GM19328 (cell line): ENCODE data around the gene ARL14EP.
A peak's percentile ranks its signal among the peaks of the same experiment; 100 is the strongest.

ENCODE experiments used
- ATAC-seq: cut with Tn5 transposase; IDR thresholded peaks from one replicate; pipeline ENCODE4 v1.9.1; 2021; ENCODE audit warnings: mild to moderate bottlenecking, moderate library complexity; ENCODE audit not compliant: unreplicated experiment

Gene ARL14EP

GRCh38 chr11:30326114-30326778 lies 3.3 kb downstream of the ARL14EP start:
- no peak for ATAC-seq

GRCh38 chr11:30326906-30327305 lies 4.0 kb downstream of the ARL14EP start:
- ATAC-seq: no peak

GRCh38 chr11:30328681-30329080 lies 5.8 kb downstream of the ARL14EP start:
- ATAC-seq: no peak

GRCh38 chr11:30329150-30329940 lies 6.4 kb downstream of the ARL14EP start:
- no peak for ATAC-seq

- ATAC-seq: peak; percentile 56
Measured at GRCh38 chr11:30333405-30333804, 10.5 kb downstream of the ARL14EP start.

GRCh38 chr11:30342736-30343166 lies 19.8 kb downstream of the ARL14EP start:
- peak; percentile 94 for ATAC-seq

GRCh38 chr11:30344085-30344484 lies 21.2 kb downstream of the ARL14EP start:
- no peak for ATAC-seq

GRCh38 chr11:30345644-30346043 lies 22.7 kb downstream of the ARL14EP start:
- no peak for ATAC-seq

- ATAC-seq: no peak
Measured at GRCh38 chr11:30346068-30346688, 23.3 kb downstream of the ARL14EP start.

GRCh38 chr11:30348035-30348434 lies 25.1 kb downstream of the ARL14EP start:
- no peak for ATAC-seq

- ATAC-seq: no peak
Measured at GRCh38 chr11:30349885-30350284, 27.0 kb downstream of the ARL14EP start.

- ATAC-seq: no peak
Measured at GRCh38 chr11:30350384-30350783, 27.5 kb downstream of the ARL14EP start.

- no peak for ATAC-seq
Measured at GRCh38 chr11:30351061-30351460, 28.2 kb downstream of the ARL14EP start.

- no peak for ATAC-seq
Measured at GRCh38 chr11:30356391-30356790, 33.5 kb downstream of the ARL14EP start.

GRCh38 chr11:30357872-30358271 lies 35.0 kb downstream of the ARL14EP start:
- ATAC-seq: no peak

GRCh38 chr11:30358536-30358935 lies 35.6 kb downstream of the ARL14EP start:
- no peak for ATAC-seq

- no peak for ATAC-seq
Measured at GRCh38 chr11:30360741-30361140, 37.8 kb downstream of the ARL14EP start.

- ATAC-seq: no peak
Measured at GRCh38 chr11:30364139-30364836, 41.4 kb downstream of the ARL14EP start.

- no peak for ATAC-seq
Measured at GRCh38 chr11:30364837-30365482, 42.1 kb downstream of the ARL14EP start.

GRCh38 chr11:30365793-30366517 lies 43.1 kb downstream of the ARL14EP start:
- no peak for ATAC-seq
